ENCODE results near the gene GPR4.

DNA sequence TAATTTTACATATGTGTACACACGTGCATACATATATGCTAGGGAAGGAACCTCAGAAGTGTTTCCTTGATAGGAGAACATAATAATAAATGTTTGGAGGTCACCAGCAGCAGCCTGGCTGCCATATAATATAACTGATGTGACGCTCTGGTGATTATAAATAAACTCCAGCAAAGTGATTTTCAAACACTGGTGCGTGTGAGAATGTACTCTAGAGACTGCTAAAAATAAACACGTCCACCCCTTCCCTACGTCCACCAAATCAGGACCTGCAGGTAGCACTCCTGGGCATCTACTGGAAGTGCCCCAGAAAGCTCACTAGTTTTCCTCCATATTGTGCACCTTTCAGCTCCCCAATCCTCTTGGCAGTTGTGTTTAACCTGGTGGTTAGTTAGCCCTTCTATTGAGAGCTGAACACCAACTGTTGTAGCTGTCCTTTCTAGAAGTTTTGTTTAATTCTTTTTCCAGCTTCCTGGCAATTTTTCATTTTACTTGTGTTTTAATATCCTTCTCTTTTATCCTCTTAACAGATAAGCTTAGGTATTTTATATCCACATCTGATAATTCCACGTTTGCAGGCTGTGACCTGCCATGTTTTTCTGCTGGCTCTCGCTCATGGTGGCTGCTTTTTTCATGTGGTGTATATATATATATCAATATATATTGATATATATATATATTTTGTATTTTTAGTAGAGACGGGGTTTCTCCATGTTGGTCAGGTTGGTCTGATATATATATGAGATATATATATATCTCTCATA is 30.4 kb downstream of the GPR4 start:
- TF ChIP-seq CTCF (IDR thresholded peaks at IDR 0.05; ENCODE audit: low read length) (no peak), EZH2 (IDR thresholded peaks at IDR 0.05; ENCODE audit: borderline replicate concordance, low read length) (no peak)

All from OCI-LY1 (cell line).